Esophagus squamous epithelium (tissue), 5 donors: Measurements from ENCODE around the gene SIX3. TPM values are rescaled to one million over a fixed set of nuclear protein-coding genes. Genes with fewer than 3 reads are reported as not detected.

Source experiments
- DNase-seq: peaks from one replicate; lab custom pipeline; 2025; lab: John Stamatoyannopoulos, UW
- H3K27ac ChIP-seq, 4 donors: fragments of 200-600 bp; sonication (generic); one replicate each; pipeline ENCODE4 v1.5.1; 2016 to 2019; ENCODE audit warnings: mild to moderate bottlenecking in 1 of 4
- H3K27me3 ChIP-seq, 4 donors: fragments of 200-600 bp; sonication (generic); 1 replicate in 3 of 4; 2 replicates in 1 of 4; pipeline versions ENCODE4 v1.5.1 to v1.6.0; 2017 to 2021; ENCODE audit warnings: antibody characterized with exemption in 1 of 4
- H3K36me3 ChIP-seq, 3 donors: fragments of 200-600 bp; sonication (generic); one replicate each; pipeline ENCODE4 v1.5.1; 2016 to 2019
- H3K4me1 ChIP-seq, 3 donors: fragments of 200-600 bp; sonication (generic); one replicate each; pipeline ENCODE4 v1.5.1; 2017 to 2019
- H3K4me3 ChIP-seq, 4 donors: fragments of 200-600 bp; sonication (generic); 1 replicate in 3 of 4; 2 replicates in 1 of 4; pipeline ENCODE4 v1.5.1; 2016 to 2019; ENCODE audit warnings: mild to moderate bottlenecking in 2 of 4, moderate library complexity in 1 of 4
- H3K9me3 ChIP-seq, 3 donors: fragments of 200-600 bp; sonication (generic); one replicate each; pipeline ENCODE4 v1.5.1; 2016 to 2019
- POLR2A ChIP-seq, 4 donors: fragments of 450-650 bp; IDR thresholded peaks; one replicate each; pipeline ENCODE4 v1.6.1; 2017; ENCODE audit warnings: antibody characterized with exemption in 4 of 4, mild to moderate bottlenecking in 4 of 4, moderate library complexity in 3 of 4
- WGBS, 2 donors: methylation state at CpG; one replicate each; pipeline ENCODE4 v1.1.5; 2018; 5-methylcytosine and 5-hydroxymethylcytosine counted together
- intact Hi-C: fragments of 100-400 bp; cut with DNase I; formaldehyde crosslinking; loops from one replicate; pipeline ENCODE4 v1.15.0; 2022
- total RNA-seq, 4 donors: library from RNA; depleted of rRNA; stranded (reverse); fragments of >200 nt; gene quantifications; one replicate each; pipeline ENCODE4 v1.1.0, GENCODE V29; 2016
- TF ChIP-seq, protein P1 (sequence below), 6 experiments: fragments of 450-650 bp in 4 of 6; fragments of 200-600 bp in 2 of 6; sonication (generic) in 2 of 6; IDR thresholded peaks; one replicate each; pipeline ENCODE4 v1.5.1; 2016 to 2019; ENCODE audit warnings: antibody characterized with exemption in 6 of 6, mild to moderate bottlenecking in 4 of 6, moderate library complexity in 4 of 6
- donor health status: DM: yes; HTN: yes; CAD: no.

The SIX3 gene
- total RNA-seq, 4 donors from 2014 or later: not detected

DNA sequence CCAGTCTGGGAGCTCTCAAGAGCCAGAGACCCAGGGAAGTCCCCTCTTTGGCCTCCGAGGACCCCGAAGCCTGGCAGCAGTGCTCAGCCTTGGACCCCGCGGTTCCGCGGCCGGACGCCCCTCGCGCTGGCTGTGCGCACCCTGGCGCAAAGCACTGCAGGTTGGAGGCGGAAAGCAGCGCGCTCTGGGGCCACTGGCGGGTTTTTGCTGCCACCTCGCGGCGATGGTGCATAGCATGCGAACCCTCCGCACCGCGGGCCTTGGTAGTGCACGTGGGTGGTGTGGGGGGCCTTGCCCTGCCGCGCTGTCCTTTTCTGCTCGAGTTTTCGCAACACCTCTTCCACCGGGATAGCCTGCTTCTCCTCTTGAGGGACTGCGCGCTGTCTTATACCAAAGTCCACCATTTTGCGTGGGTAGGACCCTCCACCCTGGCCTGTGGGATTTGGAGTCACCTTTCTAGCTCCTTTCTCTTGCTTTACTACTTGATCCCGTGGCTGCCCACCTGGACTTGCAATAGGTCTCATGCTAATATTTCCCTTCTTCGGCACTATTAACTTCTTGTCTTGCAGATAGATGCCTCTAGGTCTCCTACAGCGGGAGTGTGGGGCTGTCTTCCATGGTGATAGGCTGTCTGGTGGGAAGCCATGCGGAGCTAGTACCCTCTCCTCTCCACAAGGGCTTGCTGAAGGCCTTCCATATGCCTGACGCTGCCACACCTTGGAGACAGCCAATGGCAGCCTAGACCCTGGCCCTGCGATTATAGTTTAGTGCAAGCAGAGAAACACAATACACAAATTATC lies 14.3 kb downstream of the SIX3 start:
- Histone ChIP-seq H3K27me3 (peaks cover 4 to 98% (median 10%) of the 10 kb centered on the region in 4 donors), H3K9me3 (no peaks in the 10 kb centered on the region), H3K4me1 (peaks cover 25 to 66% (median 25%) of the 10 kb centered on the region in 3 donors), H3K4me3 (peak overlapping the region in 1 of 4 donors; percentile 50), H3K36me3 (no peaks in the 10 kb centered on the region), H3K27ac (no peak overlapping the region)
- intact Hi-C loops: loop anchor here (10.0 kb wide), 1 partner anchor 481 kb away; no protein-coding TSS in a partner anchor
- DNase-seq: no peak
- WGBS, 2 donors: 16 to 28% methylated on average over 12 to 20 of the region's 38 CpGs
- TF ChIP-seq, protein P1, sequence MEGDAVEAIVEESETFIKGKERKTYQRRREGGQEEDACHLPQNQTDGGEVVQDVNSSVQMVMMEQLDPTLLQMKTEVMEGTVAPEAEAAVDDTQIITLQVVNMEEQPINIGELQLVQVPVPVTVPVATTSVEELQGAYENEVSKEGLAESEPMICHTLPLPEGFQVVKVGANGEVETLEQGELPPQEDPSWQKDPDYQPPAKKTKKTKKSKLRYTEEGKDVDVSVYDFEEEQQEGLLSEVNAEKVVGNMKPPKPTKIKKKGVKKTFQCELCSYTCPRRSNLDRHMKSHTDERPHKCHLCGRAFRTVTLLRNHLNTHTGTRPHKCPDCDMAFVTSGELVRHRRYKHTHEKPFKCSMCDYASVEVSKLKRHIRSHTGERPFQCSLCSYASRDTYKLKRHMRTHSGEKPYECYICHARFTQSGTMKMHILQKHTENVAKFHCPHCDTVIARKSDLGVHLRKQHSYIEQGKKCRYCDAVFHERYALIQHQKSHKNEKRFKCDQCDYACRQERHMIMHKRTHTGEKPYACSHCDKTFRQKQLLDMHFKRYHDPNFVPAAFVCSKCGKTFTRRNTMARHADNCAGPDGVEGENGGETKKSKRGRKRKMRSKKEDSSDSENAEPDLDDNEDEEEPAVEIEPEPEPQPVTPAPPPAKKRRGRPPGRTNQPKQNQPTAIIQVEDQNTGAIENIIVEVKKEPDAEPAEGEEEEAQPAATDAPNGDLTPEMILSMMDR (IDR thresholded peaks at IDR 0.05): peak; percentile 75 to 89 (median 85)
- no peak for TF ChIP-seq POLR2A (IDR thresholded peaks at IDR 0.05)

DNA sequence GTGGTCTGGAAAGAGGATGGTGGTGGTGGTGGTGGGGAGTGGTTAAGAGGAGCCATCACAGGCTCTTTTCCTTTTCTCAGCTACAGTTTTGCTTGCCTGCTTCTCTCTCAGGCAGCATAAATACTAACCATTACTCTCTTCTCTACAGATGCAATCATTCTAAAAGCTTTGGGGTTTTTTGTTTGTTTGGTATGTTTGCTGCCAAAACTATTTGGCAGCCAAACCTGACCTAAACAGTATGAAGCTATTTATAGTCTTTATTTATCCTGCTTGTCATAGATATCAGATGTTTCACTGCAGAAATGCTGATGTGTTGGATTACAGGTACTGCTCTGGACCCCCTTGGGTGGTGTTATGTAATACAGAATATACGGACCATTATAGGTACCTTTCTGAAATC lies 15.3 kb downstream of the SIX3 start:
- H3K4me3 ChIP-seq: no peak overlapping the region
- no peaks in the 10 kb centered on the region for H3K36me3 ChIP-seq
- DNase-seq: no peak
- no peaks in the 10 kb centered on the region for H3K9me3 ChIP-seq
- peaks cover 23 to 62% (median 24%) of the 10 kb centered on the region in 3 donors for H3K4me1 ChIP-seq
- H3K27ac ChIP-seq: no peak overlapping the region
- H3K27me3 ChIP-seq: peaks cover 4 to 94% (median 10%) of the 10 kb centered on the region in 4 donors
- TF ChIP-seq, protein P1 (IDR thresholded peaks at IDR 0.05): no peak
- TF ChIP-seq POLR2A (IDR thresholded peaks at IDR 0.05): no peak
- 67% methylated on average over 1 of the region's 1 CpG for WGBS, 2 donors
- intact Hi-C loops: loop anchor here (10.0 kb wide), 1 partner anchor 482 kb away; no protein-coding TSS in a partner anchor

DNA sequence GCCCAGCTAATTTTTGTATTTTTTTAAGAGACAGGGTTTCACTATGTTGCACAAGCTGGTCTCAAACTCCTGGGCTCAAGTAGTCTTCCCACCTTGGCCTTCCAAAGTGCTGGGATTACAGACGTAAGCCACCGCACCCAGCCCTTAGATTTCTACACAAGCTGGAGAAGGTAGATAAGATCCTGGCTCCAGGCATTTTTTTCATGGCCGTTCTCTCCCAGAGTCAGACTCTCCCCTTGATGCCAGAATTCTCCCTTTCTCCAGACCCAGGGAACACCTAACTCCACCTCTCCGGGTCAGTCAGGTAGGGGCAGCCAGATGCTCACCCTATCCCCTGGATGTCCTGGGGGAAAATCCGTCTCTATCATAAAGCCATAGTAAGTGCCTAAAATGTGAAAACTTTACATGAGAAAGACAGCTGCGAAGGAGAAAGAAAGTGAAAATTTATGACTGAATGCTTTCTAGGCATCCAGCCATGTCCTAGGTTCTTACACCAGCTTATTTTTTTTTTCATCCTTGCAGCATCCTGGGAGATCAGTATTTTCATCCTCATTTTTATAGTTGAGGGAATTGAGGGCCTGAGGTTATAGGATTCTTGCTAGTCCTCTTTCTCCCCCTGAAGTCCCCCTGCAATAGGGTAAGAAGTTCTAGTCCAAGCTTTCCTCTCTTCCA lies 16.3 kb downstream of the SIX3 start:
- no peak for TF ChIP-seq POLR2A (IDR thresholded peaks at IDR 0.05)
- TF ChIP-seq, protein P1 (IDR thresholded peaks at IDR 0.05): no peak
- intact Hi-C loops: loop anchor here (10.0 kb wide), 1 partner anchor 483 kb away; no protein-coding TSS in a partner anchor
- peaks cover 14 to 53% (median 15%) of the 10 kb centered on the region in 3 donors for H3K4me1 ChIP-seq

DNA sequence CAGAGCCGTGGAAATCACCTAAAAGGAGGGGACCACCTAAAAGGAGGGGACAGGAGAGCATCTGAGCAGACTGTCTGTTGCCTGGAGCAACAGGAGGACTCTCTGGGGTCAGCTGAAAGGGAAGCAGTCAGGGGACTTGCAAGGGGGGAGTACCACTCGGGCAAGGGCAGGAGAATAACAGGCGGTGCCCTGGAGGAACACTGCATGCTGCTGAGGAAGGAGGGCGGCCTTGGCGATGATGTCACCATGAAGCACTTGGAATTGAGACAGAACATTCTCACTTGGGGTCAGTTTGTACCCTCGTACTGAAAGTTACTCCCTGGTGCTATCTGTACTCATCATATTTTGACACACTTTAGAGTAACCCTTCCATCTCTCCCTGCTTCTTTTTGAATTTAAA lies 18.4 kb downstream of the SIX3 start:
- Histone ChIP-seq H3K27me3 (peaks cover 0 to 85% (median 2%) of the 10 kb centered on the region in 4 donors), H3K4me1 (peaks cover 7 to 33% (median 10%) of the 10 kb centered on the region in 3 donors), H3K9me3 (no peaks in the 10 kb centered on the region), H3K4me3 (no peak overlapping the region), H3K27ac (no peak overlapping the region), H3K36me3 (no peaks in the 10 kb centered on the region)
- TF ChIP-seq, protein P1 (IDR thresholded peaks at IDR 0.05): no peak
- TF ChIP-seq POLR2A (IDR thresholded peaks at IDR 0.05): no peak
- intact Hi-C loops: loop anchor here (10.0 kb wide), 1 partner anchor 485 kb away; no protein-coding TSS in a partner anchor
- 48 to 64% methylated on average over 6 of the region's 6 CpGs for WGBS, 2 donors
- DNase-seq: no peak

More for the DNA sequence above, 16.3 kb downstream of the SIX3 start:
- no peak overlapping the region for H3K4me3 ChIP-seq
- H3K36me3 ChIP-seq: no peaks in the 10 kb centered on the region
- 59 to 73% methylated on average over 5 to 6 of the region's 6 CpGs for WGBS, 2 donors
- H3K27me3 ChIP-seq: peaks cover 4 to 91% (median 6%) of the 10 kb centered on the region in 4 donors
- H3K27ac ChIP-seq: no peak overlapping the region
- DNase-seq: no peak
- no peaks in the 10 kb centered on the region for H3K9me3 ChIP-seq
